Measurements from ENCODE around the gene CFAP77.

CFAP77 gene

DNA sequence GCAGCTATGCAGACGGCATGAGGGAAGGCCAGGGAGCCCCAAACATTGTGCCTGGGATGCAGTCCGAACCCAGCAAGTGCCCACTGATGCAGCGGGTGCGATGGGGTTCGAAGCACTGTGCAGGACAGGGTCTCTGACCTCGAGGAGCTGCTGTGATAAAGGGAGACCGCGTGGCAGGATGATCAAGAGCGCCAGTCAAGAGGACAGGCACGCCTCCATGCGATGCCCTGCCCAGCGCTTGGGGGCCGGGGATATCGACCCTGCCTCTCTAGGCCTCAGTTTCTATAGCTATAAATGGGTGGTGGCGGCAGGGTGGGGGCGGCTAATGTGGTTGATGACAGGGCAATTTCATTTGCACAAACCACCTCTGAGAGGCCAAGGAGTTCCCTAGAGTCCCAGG is 87.7 kb downstream of the CFAP77 start:
- DNase-seq, result no peak

DNA sequence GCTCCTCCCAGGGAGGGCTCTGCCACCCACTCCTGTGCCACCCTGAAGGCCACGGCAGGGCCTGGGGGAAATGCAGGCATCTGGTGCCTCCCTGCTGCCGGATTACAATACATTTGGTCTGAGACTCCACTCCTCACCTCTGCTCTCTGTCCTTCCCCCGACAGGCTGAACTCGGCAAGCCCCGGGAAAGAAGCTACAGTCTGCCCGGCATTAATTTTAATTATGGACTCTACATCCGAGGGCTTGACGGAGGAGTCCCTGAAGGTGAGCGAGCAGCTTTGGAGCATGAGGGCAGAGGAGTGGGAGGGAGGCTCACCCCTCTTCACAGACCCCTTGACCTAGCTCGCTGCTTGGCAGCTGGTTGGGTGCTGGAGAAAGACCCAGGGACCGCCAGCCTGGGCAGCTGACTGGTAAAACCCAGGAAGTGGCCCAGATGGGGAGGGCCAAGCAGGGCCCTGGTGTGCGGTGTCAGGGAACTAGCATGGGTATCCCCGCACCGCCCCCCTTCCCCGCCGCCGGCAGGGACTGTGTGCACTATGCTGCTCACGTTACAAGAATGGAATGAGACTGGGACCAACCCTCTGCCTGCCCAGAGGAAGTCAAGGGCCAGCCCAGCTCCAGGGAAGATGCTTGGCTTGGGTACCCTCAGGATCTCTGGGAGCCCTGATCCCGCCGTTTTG is 88.7 kb downstream of the CFAP77 start:
- DNase-seq, result no peak

DNA sequence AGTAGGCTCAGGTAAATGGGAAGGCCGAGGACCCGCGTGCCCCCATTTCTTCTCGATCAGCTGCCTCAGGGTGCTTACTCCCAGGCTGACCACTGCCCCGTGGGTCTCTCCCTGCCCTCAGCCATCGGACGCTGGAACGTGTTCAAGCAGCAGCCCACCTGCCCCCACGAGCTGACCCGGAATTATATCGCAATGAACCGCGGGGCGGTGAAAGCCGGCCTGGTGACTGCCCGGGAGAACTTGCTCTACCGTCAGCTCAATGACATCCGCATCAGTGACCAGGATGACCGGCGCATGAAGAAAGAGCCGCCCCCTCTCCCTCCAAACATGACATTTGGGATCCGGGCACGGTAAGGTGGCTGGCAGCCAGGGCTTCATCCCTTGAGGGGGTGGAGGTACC is 89.2 kb downstream of the CFAP77 start:
- DNase-seq, result no peak

DNA sequence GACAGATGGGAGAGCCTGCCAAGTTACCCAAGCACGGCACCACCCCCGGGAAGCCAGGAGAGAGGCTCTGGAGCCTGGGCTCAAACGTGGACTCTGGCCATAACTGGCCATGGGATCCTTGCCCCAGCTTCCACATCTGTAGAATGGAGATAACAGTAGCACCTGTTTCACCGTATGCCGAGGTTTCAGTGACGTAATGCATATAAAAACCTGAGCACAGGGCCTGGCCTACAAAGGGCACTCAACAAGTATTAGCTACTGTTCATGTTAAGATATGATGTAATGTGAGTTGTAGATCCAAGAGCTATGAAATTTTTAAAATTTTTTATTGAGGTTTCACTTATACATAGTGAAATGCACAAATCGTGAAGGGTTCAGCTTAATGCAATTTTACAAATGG is 90.2 kb downstream of the CFAP77 start:
- no peak for DNase-seq

DNA sequence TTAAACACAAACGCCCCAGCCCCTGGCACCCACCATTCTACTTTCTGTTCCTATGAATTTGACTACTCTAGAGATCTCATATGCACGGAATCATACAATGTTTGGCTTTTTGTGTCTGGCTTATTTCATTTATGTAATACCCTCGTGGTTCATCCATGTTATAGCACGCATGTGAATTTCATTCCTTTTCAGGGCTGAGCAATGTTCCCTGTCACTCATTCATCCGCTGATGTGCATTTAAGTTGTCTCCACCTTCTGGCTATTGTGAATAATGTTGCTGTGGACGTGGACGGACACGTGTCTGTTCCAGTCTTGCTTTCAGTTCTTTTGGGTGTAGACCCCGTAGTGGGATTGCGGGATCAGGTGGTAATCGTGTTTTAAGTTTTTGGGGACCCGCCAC is 92.5 kb downstream of the CFAP77 start:
- DNase-seq, result no peak

GRCh38 chr9:132503116-132503515 is 93.1 kb downstream of the CFAP77 start:
- DNase-seq, result no peak

DNA sequence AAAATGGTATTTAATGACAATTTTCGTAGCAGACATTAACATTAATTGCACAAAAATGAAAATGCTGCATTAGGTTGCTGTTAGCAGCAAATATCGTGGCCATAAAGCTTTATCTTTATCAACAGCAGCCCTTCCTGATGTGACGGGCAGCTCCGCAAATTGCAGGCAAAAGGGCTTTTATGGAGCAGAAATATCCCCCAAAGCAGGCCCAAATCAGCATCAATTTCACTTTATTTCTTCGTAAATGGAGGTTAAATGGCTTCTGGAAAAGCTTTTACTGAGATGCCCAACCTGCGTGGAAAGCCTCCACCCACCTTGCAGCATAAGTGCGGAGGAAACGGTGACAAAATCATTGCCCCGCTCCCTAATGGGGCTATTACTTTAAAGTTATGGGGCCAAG is 94.5 kb downstream of the CFAP77 start:
- no peak for DNase-seq

- no peak for DNase-seq
These were observed 96.1 kb downstream of the CFAP77 start for GRCh38 chr9:132505991-132506655.

DNA sequence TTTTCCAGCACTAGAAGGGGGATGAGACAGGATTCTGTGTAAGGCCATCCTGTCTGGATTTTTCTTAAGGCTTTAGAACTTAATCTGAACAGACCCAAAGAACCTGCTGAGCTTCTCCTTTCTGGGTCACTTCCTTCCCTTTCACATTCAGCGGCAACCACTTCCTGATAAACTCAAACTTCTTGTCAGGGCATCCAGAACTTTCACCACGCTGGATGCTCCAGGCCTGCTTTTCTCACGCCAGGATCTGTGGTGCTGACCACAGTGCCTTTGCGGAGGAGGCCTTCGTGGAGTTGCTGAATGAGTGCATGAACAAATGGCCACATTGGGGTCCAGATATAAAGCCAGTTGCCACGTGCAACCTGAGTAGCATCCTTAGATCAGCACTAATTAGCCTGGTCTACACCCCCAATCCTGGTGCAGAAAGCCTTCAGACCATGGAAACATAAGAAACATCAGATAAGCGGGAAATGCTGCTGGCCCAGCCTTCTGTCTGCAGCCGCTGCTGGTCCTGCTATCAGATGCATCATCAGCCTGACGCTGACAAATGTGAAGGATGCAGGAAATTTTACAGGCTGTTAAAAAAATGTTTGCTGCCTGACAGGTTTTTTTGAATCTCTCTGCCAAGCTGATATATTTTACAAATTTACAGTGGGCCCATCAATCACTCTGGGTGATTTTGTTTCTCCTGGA is 97.1 kb downstream of the CFAP77 start:
- DNase-seq, result no peak

DNA sequence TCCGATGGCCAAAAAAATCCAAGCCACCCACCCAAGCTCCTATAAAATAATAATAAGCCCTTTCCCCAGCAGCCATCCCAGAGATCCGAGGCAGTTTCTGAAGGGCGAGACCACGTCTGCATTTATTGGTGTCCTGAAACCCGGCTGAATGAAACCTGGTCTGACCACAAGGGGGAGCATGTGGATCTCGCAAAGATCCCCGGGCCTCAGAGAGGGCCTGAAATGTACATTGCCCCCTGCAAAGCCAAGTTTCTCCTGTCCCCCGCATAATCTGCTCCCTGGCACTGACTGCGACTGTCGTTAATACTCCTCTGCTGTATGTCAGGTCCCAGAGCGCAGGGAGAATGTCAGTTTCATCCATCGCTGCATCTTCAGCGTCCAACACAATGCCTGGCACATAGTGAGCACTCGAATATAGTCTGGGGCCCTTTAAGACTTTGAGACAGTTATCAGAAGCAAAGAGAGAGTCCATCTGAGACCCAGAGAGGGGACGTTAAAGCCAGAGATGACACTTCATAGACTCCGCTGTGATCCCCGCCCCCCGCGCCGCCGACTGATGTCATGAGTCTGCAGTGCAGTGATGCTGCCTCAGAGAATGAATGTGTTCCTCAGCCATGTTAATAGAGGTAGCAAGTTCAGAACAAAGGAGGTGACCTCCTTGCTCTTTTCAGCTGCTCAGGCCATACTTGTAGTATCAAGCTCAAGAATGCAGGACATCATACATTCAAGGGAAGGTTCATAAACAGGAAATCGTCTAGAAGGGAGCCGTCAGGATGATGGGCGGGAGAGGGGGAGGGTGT is 97.9 kb downstream of the CFAP77 start:
- DNase-seq, result peak; percentile 61

DNA sequence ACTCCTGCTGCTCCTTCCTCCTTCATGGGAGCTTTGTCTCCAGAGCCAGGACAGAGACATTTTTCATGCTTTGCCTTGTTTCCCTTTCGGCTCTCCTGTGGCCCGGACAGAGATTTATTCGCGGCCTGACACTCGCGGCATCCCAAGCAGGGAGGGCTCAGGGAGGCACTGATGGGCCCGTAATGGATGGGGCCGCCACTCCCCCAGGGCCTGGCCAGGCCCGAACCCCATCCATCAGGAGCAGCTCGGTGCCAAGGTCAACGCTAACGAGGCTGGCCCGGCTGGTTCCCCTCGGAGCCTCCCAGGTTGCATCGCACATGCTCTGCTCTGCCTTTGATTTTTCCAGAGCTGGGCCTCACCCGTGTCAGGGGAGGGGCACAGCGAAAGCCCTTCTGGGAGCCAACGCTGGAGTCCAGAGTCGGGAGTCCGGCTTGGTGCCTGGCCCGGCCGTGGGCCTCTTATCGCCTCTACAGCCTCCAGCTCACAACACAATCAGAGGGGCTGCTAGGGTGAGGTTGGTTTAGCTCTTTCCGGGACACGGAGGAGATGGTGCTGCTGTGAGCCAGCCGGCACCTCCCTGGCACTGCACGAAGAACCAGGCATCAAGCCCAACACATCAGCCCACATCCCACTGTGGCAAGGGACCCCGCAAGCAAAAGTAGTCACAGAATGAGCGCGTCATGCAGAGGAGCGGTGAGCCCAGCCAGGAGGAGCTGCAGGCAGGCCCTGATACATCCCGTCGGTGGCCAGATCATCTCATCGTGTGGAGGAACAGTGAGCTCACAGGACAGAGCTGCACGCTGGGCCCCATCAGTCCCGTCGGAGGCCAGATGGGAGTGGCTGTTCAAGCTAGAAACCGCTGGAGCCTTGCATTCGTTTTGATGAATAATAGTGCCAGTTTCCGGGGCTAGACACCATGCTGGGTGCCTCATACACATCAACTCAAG is 100.2 kb downstream of the CFAP77 start:
- DNase-seq, result no peak

DNA sequence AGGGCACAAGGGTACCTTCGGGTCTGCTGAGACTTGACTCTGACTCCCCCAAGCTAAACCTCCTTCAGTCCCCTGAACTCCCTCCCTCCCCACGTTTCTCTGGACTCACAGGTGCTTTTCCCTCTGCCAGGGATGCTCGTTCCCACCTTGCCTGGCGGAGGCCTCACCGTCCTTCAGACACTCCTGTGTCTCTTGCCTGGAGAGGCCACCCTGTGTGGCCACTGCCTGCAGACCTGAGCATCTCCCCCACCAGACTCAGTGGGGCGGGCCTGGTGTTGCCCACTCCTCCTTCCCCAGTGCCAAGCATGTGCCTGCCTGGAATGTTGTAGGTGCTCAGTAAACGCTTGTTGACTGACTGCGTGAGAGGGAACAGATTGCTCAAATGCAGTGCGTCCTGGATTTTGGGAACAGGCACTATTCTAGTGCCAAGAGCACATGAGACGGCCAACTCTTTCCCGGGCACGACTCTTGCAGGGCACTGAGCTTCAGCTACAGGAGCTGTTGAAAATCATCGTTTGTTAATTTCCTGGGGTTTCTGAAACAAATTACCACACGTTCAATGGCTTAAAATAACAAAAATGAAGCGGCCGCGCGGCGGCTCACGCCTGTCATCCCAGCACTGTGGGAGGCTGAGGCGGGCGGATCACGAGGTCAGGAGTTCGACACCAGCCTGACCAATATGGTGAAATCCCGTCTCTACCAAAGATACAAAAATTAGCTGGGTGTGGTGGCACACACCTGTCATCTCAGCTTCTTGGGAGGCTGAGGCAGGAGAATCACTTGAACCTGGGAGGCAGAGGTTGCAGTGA is 101.4 kb downstream of the CFAP77 start:
- DNase-seq, result no peak

GRCh38 chr9:132513416-132513815 is 103.4 kb downstream of the CFAP77 start:
- DNase-seq, result no peak

DNA sequence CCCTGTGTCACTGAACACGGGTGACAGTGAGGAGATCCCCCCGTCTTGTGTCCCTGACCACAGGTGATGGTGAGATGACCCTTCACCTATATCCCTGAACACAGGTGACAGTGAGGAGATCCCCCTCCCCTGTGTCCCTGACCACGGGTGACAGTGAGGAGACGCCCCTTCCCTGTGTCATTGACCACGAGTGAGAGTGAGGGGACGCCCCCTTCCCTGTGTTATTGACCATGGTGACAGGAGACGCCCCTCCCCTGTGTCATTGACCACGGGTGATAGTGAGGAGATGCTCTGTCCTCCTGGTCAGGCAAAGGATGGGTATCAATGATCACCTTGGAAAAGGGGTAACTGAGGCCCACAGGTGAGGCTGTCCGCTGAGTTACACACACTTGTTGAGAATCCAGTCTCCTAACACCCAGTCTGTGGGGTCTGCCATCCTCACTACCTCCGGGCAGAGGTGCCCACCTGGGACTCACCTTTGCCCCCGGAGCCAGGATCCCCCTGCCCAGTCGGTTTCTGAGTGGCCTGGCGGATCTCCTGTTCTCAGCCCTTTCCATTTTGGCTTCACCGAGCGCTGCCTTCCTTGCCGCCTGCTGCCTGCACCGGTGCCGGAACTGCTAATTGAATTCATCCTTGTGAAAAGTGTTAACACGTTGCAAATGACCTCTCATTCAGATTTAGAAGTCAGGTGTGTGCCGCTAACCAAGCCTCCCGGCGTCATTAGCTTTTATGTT is 104.2 kb downstream of the CFAP77 start:
- no peak for DNase-seq

GRCh38 chr9:132514821-132515220 is 104.8 kb downstream of the CFAP77 start:
- no peak for DNase-seq

- DNase-seq, result no peak
These were observed 106.3 kb downstream of the CFAP77 start for GRCh38 chr9:132516301-132516700.

- peak; percentile 22 for DNase-seq
These were observed 106.9 kb downstream of the CFAP77 start for GRCh38 chr9:132516911-132517310.

- DNase-seq, result no peak
These were observed 108.0 kb downstream of the CFAP77 start for GRCh38 chr9:132517815-132518550.

DNA sequence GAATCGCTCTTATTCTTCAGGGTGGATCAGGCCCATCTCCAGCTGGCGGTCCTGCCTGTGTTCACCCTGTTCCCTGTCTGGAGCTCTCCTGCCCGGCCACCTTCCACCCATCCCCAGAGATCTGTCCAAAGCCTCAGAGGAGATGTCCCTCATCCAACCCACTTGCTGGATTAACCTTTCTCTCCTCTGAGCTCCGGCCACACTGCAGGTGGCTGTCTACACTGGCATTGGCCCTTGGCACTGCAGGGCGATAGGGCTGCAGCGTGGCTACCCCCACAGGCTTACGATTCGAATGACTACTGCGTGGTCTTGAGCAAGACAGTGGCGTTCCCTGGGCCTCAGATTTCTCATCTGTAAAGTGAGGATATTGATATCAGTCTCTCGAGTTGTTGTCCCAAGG is 108.6 kb downstream of the CFAP77 start:
- DNase-seq, result no peak

- no peak for DNase-seq
These were observed 109.0 kb downstream of the CFAP77 start for GRCh38 chr9:132519033-132519432.

Data from NCI-H774 (cell line).